Ovary (tissue), 9 donors: ENCODE measurements around the gene NTRK1. TPM values are rescaled to one million over a fixed set of nuclear protein-coding genes. Genes with fewer than 3 reads are reported as not detected.

Experiments
- DNase-seq, 5 donors: peaks; one replicate each; pipeline ENCODE4 v3.0.0-alpha.2; 2019 to 2020
- H3K27ac ChIP-seq, 2 donors: fragments of 200-600 bp; one replicate each; pipeline versions ENCODE4 v1.5.1 to v1.8.0; 2019 to 2022
- H3K27me3 ChIP-seq: fragments of 200-600 bp; one replicate; pipeline ENCODE4 v1.8.0; 2022
- H3K36me3 ChIP-seq: fragments of 200-600 bp; sonication (generic); one replicate; pipeline ENCODE4 v1.5.1; 2019
- H3K4me1 ChIP-seq: one replicate; pipeline ENCODE4 v1.8.1; 2013; ENCODE audit warnings: mild to moderate bottlenecking, moderate library complexity; ENCODE audit not compliant: insufficient read depth
- H3K4me3 ChIP-seq: fragments of 200-600 bp; sonication (generic); one replicate; pipeline ENCODE4 v1.5.1; 2017
- H3K9me3 ChIP-seq, 2 donors: fragments of 200-600 bp in 1 of 2; sonication (generic) in 1 of 2; one replicate each; pipeline versions ENCODE4 v1.5.1 to v1.8.1; 2013 to 2019; ENCODE audit warnings: mild to moderate bottlenecking in 1 of 2, moderate library complexity in 1 of 2
- EP300 ChIP-seq: sonication (generic); formaldehyde crosslinking; IDR thresholded peaks from one replicate; pipeline ENCODE4 v1.6.1; 2017; ENCODE audit warnings: antibody characterized with exemption
- POLR2A ChIP-seq: fragments of 450-650 bp; IDR thresholded peaks from one replicate; pipeline ENCODE4 v1.6.1; 2017; ENCODE audit warnings: antibody characterized with exemption, mild to moderate bottlenecking, moderate library complexity
- WGBS, 3 donors: extraction: QIAGEN DNeasy Blood & Tissue Kit in 1 of 3; methylation state at CpG; one replicate each; pipeline versions ENCODE4 v1.1.5 to v1.1.7; 2013 to 2017; 5-methylcytosine and 5-hydroxymethylcytosine counted together
- intact Hi-C, 4 donors: fragments of 100-400 bp; cut with DNase I; formaldehyde crosslinking; loops; one replicate each; pipeline versions ENCODE4 v1.11.0 to v1.15.1; 2022 to 2023
- polyA plus RNA-seq, 2 donors: library from polyadenylated mRNA; stranded (reverse); fragments of 200-250 nt in 1 of 2; fragments of 350-450 nt in 1 of 2; fragmentation: Illumina TruSeq in 1 of 2; extraction: RNeasy Lipid Tissue Mini Kit (QIAGEN cat#74804) in 1 of 2; gene quantifications; one replicate each; pipeline ENCODE4 v1.2.3, GENCODE V29; 2013 to 2014
- total RNA-seq, 7 donors: library from RNA; depleted of rRNA in 2 of 7; stranded (reverse); fragments of >200 nt in 2 of 7; fragmentation: NEBNext Ultra II Directional in 3 of 7; extraction: Animal tissue kit (Norgen Biotek cat#: 25700) in 3 of 7; gene quantifications; one replicate each; pipeline versions ENCODE4 v1.1.0 to v1.2.4, GENCODE V29; 2016 to 2023
- TF ChIP-seq, protein P1 (sequence below), 3 donors: fragments of 450-650 bp in 2 of 3; fragments of 200-600 bp in 1 of 3; IDR thresholded peaks; one replicate each; pipeline versions ENCODE4 v1.5.1 to v1.8.0; 2016 to 2022; ENCODE audit warnings: antibody characterized with exemption in 3 of 3, mild to moderate bottlenecking in 1 of 3
- donor health status: DM: no; HTN: no; CAD: no; lungs with moderate emphysema.
- donor health status: DM: no; HTN: no; CAD: no.
- donor health status: Bipolar disorder and iron deficiency.
- donor health status: DM: yes; HTN: yes; CAD: no.
- donor health status: DM: no; HTN: no; CAD: no.
- donor health status: DM: yes; HTN: yes; CAD: no.

NTRK1 gene
- total and polyA plus RNA-seq, 9 donors = 0.11 to 0.92 (median 0.38) TPM; not detected in 4

DNA sequence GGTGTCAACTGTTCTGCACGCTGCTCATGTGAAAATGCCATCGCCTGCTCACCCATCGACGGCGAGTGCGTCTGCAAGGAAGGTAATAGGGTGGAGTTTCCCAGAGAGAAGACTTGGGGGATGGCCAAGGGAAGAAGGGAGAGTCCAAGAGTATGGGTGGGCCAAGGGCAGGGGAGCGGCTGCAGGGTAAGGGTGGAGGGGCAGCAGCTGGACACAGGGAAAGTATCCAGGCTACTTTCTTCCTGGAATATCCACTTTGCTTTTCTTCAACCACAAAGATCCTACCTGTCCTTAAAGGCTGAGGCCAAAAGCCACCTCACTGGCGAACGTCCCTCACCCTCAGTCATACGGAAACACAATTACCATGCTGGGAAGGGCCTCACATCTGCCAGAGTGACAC, 48.3 kb downstream of the NTRK1 start:
- H3K4me3 ChIP-seq = no peak overlapping the region
- no peak overlapping the region for H3K27ac ChIP-seq
- DNase-seq = no peak
- TF ChIP-seq POLR2A (no peak), EP300 (no peak)
- TF ChIP-seq, protein P1, sequence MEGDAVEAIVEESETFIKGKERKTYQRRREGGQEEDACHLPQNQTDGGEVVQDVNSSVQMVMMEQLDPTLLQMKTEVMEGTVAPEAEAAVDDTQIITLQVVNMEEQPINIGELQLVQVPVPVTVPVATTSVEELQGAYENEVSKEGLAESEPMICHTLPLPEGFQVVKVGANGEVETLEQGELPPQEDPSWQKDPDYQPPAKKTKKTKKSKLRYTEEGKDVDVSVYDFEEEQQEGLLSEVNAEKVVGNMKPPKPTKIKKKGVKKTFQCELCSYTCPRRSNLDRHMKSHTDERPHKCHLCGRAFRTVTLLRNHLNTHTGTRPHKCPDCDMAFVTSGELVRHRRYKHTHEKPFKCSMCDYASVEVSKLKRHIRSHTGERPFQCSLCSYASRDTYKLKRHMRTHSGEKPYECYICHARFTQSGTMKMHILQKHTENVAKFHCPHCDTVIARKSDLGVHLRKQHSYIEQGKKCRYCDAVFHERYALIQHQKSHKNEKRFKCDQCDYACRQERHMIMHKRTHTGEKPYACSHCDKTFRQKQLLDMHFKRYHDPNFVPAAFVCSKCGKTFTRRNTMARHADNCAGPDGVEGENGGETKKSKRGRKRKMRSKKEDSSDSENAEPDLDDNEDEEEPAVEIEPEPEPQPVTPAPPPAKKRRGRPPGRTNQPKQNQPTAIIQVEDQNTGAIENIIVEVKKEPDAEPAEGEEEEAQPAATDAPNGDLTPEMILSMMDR (IDR thresholded peaks at IDR 0.05) = no peak
- H3K9me3 ChIP-seq = no peaks in the 10 kb centered on the region
- H3K27me3 ChIP-seq = no peaks in the 10 kb centered on the region
- peaks cover 6% of the 10 kb centered on the region for H3K4me1 ChIP-seq
- intact Hi-C loops = no loop called here
- no peaks in the 10 kb centered on the region for H3K36me3 ChIP-seq
- 46 to 58% (median 54%) methylated on average over 10 of the region's 10 CpGs for WGBS, 3 donors

DNA sequence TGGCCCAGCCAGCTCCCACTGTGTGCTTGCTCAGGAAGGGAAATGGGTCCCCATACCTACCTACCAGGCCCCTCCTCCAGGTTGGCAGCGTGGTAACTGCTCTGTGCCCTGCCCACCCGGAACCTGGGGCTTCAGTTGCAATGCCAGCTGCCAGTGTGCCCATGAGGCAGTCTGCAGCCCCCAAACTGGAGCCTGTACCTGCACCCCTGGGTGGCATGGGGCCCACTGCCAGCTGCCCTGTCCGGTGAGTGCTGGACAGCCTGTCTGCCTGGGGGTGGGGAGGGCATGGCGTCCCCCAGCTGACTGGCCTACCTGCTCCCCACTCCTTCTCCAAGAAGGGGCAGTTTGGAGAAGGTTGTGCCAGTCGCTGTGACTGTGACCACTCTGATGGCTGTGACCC, 49.0 kb downstream of the NTRK1 start:
- H3K4me1 ChIP-seq = no peaks in the 10 kb centered on the region
- WGBS, 3 donors = 75 to 89% (median 89%) methylated on average over 5 of the region's 5 CpGs
- DNase-seq = no peak
- H3K27ac ChIP-seq = no peak overlapping the region
- no peak overlapping the region for H3K4me3 ChIP-seq
- H3K36me3 ChIP-seq = no peaks in the 10 kb centered on the region
- TF ChIP-seq, protein P1 (IDR thresholded peaks at IDR 0.05) = no peak
- TF ChIP-seq POLR2A (no peak), EP300 (no peak)
- H3K27me3 ChIP-seq = no peaks in the 10 kb centered on the region
- H3K9me3 ChIP-seq = no peaks in the 10 kb centered on the region
- intact Hi-C loops = no loop called here

DNA sequence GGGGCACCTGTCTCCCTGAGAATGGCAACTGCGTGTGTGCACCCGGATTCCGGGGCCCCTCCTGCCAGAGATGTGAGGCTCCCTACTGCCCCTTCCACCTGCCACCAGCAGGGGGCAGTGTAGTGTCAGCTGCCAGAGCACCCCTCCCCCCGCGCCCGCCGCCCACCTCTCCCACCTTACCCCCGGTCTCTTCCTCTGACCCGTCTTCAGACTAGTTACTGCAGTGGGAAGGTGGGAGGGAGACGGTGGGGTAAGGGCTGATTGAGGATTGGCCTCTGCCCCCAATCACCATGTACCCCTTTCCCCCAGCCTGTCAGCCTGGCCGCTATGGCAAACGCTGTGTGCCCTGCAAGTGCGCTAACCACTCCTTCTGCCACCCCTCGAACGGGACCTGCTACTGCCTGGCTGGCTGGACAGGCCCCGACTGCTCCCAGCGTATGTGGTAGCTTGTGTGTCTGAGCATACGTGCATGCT, 49.7 kb downstream of the NTRK1 start:
- Histone ChIP-seq H3K9me3 (no peaks in the 10 kb centered on the region), H3K36me3 (no peaks in the 10 kb centered on the region), H3K27ac (no peak overlapping the region), H3K4me3 (no peak overlapping the region), H3K27me3 (no peaks in the 10 kb centered on the region), H3K4me1 (no peaks in the 10 kb centered on the region)
- TF ChIP-seq POLR2A = no peak
- TF ChIP-seq, protein P1 (IDR thresholded peaks at IDR 0.05) = peak; percentile 31 to 35 (median 34)
- intact Hi-C loops = no loop called here
- 66 to 67% (median 67%) methylated on average over 18 of the region's 18 CpGs for WGBS, 3 donors
- peak in 1 of 5 donors; percentile 46 for DNase-seq

DNA sequence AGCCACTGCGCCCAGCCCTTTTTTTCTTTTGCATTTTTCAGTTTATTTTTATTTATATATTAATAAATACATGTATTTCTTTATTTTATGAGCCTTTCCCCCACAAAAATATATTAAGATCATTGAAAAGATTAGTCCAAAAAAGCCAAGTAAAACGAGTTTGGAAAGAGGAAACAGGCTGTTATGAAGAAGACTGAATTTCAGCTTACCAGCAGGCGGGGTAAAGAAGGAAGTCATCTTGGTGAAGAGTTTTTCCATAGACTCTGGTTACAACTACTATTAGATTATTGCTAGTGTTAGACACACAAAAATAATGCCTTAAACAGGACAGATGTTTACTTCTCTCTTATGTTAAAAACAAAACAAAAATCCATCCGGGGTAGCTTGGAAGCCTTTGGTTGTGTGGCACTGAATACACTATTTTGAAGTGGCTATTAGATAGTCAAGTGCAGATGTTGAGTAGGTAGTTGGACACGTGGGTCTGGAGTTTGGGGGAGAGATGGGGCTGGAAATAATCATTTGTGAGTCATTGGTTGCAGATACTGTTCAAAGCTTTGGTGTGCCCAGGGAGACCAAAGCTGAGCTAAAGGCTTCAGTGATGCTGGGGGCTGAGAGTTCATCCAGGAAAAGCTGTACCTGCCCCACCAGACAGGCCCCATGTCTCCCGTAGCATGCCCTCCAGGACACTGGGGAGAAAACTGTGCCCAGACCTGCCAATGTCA, 51.1 kb downstream of the NTRK1 start:
- Histone ChIP-seq H3K27ac (no peak overlapping the region), H3K9me3 (no peaks in the 10 kb centered on the region), H3K36me3 (no peaks in the 10 kb centered on the region), H3K27me3 (no peaks in the 10 kb centered on the region), H3K4me3 (no peak overlapping the region), H3K4me1 (no peaks in the 10 kb centered on the region)
- DNase-seq = no peak
- intact Hi-C loops = no loop called here
- 65 to 72% (median 68%) methylated on average over 6 of the region's 6 CpGs for WGBS, 3 donors
- TF ChIP-seq, protein P1 (IDR thresholded peaks at IDR 0.05) = no peak
- TF ChIP-seq EP300 (no peak), POLR2A (no peak)
